ENCODE measurements around the gene OR2T27. TPM values are rescaled to one million over a fixed set of nuclear protein-coding genes. Genes with fewer than 3 reads are reported as not detected.
"Not testable (repeated sequence)": the region's sequence is repeated elsewhere in the genome, so short reads cannot be mapped to it uniquely, and the experiment has no call there.

The OR2T27 gene, protein sequence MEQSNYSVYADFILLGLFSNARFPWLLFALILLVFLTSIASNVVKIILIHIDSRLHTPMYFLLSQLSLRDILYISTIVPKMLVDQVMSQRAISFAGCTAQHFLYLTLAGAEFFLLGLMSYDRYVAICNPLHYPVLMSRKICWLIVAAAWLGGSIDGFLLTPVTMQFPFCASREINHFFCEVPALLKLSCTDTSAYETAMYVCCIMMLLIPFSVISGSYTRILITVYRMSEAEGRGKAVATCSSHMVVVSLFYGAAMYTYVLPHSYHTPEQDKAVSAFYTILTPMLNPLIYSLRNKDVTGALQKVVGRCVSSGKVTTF
- total RNA-seq (not detected), polyA plus RNA-seq (not detected)
- long read RNA-seq, donor 1: 0 reads
- long read RNA-seq, donor 2: 0 reads
- long read RNA-seq, donor 3: 0 reads
- long read RNA-seq, donor 4: 0 reads

DNA sequence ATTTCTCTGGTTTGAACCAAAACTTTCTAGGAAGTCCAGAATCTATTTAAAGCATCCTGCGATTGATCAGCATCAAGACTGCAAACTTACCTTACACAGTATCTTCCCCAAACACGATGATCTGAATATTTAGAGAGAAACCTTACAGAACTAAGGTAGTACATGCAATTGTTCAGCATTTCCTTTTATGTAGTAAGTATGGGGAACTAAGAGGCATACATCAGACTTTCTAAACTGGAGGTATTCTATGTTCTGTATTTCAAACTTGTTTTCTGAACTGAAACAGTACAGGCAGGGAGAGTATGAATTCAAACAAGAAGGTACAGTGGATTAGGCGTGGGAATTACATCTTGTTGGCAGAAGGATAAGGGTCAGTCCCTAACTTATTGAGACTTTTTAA lies at the start of gene OR2T27:
OR2T27 (minus strand) TSS at position 175 of the 400 bp plus-strand sequence. CDS start 4,644 bp downstream, outside the sequence.
- 60% methylated on average over 1 of the region's 3 CpGs for WGBS
- ATAC-seq; H3K27me3 ChIP-seq (ENCODE audit: control insufficient read depth, insufficient read depth); H3K27ac ChIP-seq (ENCODE audit: low read length); intact Hi-C loops (cut with DNase I); H3K9me3 ChIP-seq (ENCODE audit: control insufficient read depth, low read length); H3K4me3 ChIP-seq (ENCODE audit: low read length); DNase-seq; H3K4me1 ChIP-seq (ENCODE audit: control insufficient read depth, insufficient read depth, low read length): not testable (repeated sequence)

DNA sequence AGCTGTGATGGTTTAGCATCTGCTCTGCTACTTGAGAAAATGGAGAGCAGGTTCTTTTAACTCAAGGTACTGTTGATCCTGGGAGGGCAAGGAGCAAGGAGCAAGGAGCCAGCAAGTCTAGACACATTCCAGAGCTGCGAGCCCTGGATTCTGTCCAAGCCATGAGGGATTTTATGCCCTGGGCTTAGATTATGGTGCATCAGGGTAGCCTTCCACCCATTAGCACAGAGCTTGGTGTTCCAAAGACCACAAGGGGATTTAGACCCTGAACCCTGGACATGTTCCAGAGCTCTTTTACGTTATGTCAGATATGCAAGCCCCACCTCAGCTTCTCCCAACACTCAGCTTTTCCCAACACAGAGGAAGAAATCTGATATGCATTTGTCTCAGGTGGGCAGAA lies 49.3 kb upstream of the OR2T27 start:
- intact Hi-C loops (cut with DNase I): no loop called here
- DNase-seq (no peak), ATAC-seq (no peak)
- WGBS: 46% methylated on average over 2 of the region's 2 CpGs
- Histone ChIP-seq H3K27ac (ENCODE audit: low read length) (no peak overlapping the region), H3K4me1 (ENCODE audit: control insufficient read depth, insufficient read depth, low read length) (no peaks in the 10 kb centered on the region), H3K27me3 (ENCODE audit: control insufficient read depth, insufficient read depth) (no peaks in the 10 kb centered on the region), H3K9me3 (ENCODE audit: control insufficient read depth, low read length) (no peaks in the 10 kb centered on the region), H3K4me3 (ENCODE audit: low read length) (no peak overlapping the region)

DNA sequence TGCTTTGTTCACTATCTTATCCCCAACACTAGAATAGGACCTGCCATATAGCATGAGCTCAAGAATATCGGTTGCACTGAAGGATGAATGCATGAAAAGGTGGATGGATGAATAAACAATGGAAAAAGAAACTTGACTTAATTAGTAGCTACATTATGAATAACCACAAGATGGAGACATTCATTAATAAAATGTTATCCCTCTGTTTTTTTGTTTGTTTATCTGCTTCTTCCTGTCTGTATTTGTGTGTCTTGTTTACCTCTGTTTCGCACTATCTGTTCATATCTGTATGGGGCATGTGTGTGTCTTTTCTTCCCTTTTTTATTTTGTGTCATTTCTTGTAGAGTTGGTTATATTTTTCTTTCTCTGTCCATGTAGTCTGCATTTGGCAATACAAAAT lies 48.3 kb upstream of the OR2T27 start:
- no peak overlapping the region for H3K27ac ChIP-seq (ENCODE audit: low read length)
- H3K4me1 ChIP-seq (ENCODE audit: control insufficient read depth, insufficient read depth, low read length): no peaks in the 10 kb centered on the region
- no peak overlapping the region for H3K4me3 ChIP-seq (ENCODE audit: low read length)
- intact Hi-C loops (cut with DNase I): no loop called here
- H3K27me3 ChIP-seq (ENCODE audit: control insufficient read depth, insufficient read depth): no peaks in the 10 kb centered on the region
- ATAC-seq (no peak), DNase-seq (no peak)
- WGBS: 64% methylated on average over 2 of the region's 2 CpGs
- no peaks in the 10 kb centered on the region for H3K9me3 ChIP-seq (ENCODE audit: control insufficient read depth, low read length)

DNA sequence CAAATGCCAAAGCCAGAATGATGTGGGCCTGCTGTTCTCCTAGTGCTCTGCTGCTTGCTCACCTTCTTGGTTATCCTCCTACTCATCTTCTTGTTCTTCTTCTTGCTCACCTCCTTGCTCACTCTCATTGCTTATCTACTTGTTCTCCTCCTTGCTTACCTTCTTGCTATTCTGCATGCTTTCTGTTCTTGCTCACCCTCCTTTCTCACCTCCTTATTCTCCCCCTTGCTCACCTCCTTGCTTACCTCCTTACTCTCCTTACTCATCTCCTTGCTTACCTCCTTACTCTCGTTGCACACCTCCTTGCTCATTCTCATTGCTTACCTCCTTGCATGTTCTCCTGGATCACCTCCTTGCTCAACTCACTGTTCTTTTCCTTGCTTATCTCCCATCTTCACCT lies 47.4 kb upstream of the OR2T27 start, which contains the start of gene OR14I1:
OR14I1 (minus strand) TSS at position 53 of the 400 bp plus-strand sequence.
- ATAC-seq (no peak), DNase-seq (no peak)
- Histone ChIP-seq H3K27ac (ENCODE audit: low read length) (no peak within 1 kb of the TSS), H3K9me3 (ENCODE audit: control insufficient read depth, low read length) (no peaks in the 10 kb centered on the region), H3K4me1 (ENCODE audit: control insufficient read depth, insufficient read depth, low read length) (no peaks in the 10 kb centered on the region), H3K27me3 (ENCODE audit: control insufficient read depth, insufficient read depth) (no peaks in the 10 kb centered on the region), H3K4me3 (ENCODE audit: low read length) (no peak within 1 kb of the TSS)
- 59% methylated on average over 1 of the region's 1 CpG for WGBS
- intact Hi-C loops (cut with DNase I): no loop called here

DNA sequence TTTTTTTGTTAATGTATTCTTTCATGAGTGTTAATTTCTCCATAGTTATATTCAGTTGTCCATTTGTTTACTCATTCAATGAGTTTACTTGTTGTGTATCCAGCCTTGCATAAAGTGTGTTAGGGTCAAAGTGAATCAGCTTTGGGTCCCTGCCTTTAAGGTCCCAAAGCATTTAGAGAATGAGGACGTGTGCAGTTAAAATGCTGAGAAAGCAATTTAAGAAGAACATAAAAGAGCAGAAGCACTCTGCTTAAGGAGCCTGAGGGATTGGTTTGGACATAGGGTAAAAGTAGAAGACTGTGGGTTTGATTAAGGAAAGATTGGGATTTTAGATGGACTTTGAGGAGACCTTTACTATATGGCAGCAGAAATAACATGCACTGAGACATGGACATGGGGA lies 43.8 kb upstream of the OR2T27 start:
- no peaks in the 10 kb centered on the region for H3K4me1 ChIP-seq (ENCODE audit: control insufficient read depth, insufficient read depth, low read length)
- 42% methylated on average over 1 of the region's 1 CpG for WGBS
- ATAC-seq (no peak), DNase-seq (no peak)
- H3K4me3 ChIP-seq (ENCODE audit: low read length): no peak overlapping the region
- intact Hi-C loops (cut with DNase I): no loop called here
- no peaks in the 10 kb centered on the region for H3K27me3 ChIP-seq (ENCODE audit: control insufficient read depth, insufficient read depth)
- no peaks in the 10 kb centered on the region for H3K9me3 ChIP-seq (ENCODE audit: control insufficient read depth, low read length)
- H3K27ac ChIP-seq (ENCODE audit: low read length): no peak overlapping the region

DNA sequence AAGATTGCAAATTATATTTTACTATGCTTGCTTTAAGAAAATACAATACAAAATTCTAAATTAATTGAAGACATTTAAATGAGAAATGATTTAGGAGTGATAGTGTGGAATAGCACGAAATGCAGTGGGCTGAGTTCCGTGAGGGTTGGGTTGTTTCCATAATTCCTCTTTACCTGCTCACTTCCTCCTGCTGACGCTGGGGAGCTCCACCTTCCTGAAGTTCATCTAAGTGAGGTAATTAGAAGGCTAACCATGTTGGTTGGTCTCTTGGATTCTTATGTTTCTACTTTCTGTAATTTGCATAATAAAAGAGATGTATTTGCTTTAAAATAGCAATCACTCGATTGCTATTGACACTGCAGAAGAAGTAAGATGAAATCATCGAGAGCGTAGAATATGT lies 42.6 kb upstream of the OR2T27 start:
- Histone ChIP-seq H3K4me3 (ENCODE audit: low read length) (no peak overlapping the region), H3K27ac (ENCODE audit: low read length) (no peak overlapping the region), H3K9me3 (ENCODE audit: control insufficient read depth, low read length) (no peaks in the 10 kb centered on the region), H3K4me1 (ENCODE audit: control insufficient read depth, insufficient read depth, low read length) (no peaks in the 10 kb centered on the region), H3K27me3 (ENCODE audit: control insufficient read depth, insufficient read depth) (no peaks in the 10 kb centered on the region)
- WGBS: 76% methylated on average over 6 of the region's 6 CpGs
- ATAC-seq (no peak), DNase-seq (no peak)
- intact Hi-C loops (cut with DNase I): no loop called here

DNA sequence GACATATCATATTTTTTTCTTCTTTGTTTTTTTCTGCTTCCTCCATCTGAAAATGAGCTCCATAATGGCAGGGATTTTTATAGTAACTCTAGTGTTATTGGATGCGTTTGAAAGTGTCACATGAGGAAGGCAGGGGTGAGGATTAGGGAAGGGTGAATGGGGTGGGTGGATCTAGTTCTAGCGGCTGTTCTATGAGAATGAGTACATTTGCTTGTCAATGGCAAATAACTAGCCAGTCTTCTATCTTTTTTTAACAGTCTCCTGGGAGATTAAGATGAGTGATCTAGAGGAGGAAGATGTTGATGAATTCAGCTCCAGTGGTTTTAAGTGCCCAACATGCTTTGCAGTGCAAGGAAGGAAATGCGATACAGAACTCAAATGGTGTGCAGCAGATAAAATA lies 41.4 kb upstream of the OR2T27 start:
- Histone ChIP-seq H3K9me3 (ENCODE audit: control insufficient read depth, low read length) (no peaks in the 10 kb centered on the region), H3K27me3 (ENCODE audit: control insufficient read depth, insufficient read depth) (no peaks in the 10 kb centered on the region), H3K4me3 (ENCODE audit: low read length) (no peak overlapping the region), H3K27ac (ENCODE audit: low read length) (no peak overlapping the region), H3K4me1 (ENCODE audit: control insufficient read depth, insufficient read depth, low read length) (no peaks in the 10 kb centered on the region)
- ATAC-seq: no peak
- 78% methylated on average over 3 of the region's 3 CpGs for WGBS
- DNase-seq: no peak
- intact Hi-C loops (cut with DNase I): no loop called here

DNA sequence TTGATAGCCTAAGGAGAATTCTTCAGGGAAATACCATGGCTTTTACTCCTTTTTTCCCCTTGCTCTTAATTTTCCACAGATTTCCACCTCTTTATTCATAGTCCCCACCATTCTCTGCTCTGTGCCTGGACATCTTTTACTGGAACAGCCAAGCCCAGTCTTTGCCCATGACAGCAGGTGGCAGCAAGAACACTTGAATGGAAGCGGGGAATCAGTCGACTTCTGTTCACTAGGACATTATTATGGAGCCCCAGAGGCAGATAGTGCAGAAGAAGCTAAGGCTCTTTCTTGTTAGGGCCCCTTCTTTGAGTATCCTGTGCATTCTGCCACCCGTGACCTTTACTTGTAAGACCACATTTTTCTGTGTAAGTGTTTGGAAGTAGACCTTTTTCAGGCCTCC lies 40.9 kb upstream of the OR2T27 start:
- 57% methylated on average over 3 of the region's 3 CpGs for WGBS
- Histone ChIP-seq H3K9me3 (ENCODE audit: control insufficient read depth, low read length) (no peaks in the 10 kb centered on the region), H3K4me1 (ENCODE audit: control insufficient read depth, insufficient read depth, low read length) (no peaks in the 10 kb centered on the region), H3K27ac (ENCODE audit: low read length) (no peak overlapping the region), H3K27me3 (ENCODE audit: control insufficient read depth, insufficient read depth) (no peaks in the 10 kb centered on the region), H3K4me3 (ENCODE audit: low read length) (no peak overlapping the region)
- intact Hi-C loops (cut with DNase I): no loop called here
- ATAC-seq: no peak
- peak in 1 of 3 donors; percentile 53 for DNase-seq

DNA sequence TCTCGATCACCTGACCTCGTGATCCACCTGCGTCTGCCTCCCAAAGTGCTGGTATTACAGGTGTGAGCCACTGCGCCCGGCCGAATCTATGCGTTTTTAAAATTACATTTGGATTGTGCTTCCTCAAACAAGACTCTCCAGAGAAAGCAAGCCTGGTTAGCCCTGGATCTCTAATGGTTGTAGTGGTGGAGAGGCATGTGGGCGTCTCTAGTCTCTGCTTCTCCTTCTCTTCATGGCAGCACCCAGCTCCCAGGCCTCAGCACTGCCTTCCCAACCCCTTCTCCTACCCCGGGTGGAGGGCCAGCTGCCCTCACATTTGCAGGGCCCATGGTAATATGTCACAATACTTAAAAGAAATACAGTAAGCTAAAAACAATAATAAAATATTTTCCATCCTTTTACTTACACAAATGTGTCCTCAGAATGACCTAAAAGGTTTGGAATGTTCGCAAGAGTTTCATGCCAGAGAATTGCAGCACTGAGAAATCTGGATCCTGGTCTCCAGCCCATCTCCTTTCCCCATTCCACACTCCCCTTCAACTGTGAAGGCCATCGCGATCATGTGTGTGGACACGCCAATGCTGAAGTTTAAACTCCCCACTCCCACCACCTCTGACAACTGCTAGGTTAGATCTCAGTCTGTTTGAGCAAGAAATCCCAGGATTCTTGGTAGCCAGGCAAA lies 40.3 kb upstream of the OR2T27 start:
- DNase-seq (no peak), ATAC-seq (no peak)
- no peak overlapping the region for H3K4me3 ChIP-seq (ENCODE audit: low read length)
- 84% methylated on average over 13 of the region's 13 CpGs for WGBS
- H3K27me3 ChIP-seq (ENCODE audit: control insufficient read depth, insufficient read depth): no peaks in the 10 kb centered on the region
- no peak overlapping the region for H3K27ac ChIP-seq (ENCODE audit: low read length)
- intact Hi-C loops (cut with DNase I): no loop called here
- no peaks in the 10 kb centered on the region for H3K4me1 ChIP-seq (ENCODE audit: control insufficient read depth, insufficient read depth, low read length)
- no peaks in the 10 kb centered on the region for H3K9me3 ChIP-seq (ENCODE audit: control insufficient read depth, low read length)

DNA sequence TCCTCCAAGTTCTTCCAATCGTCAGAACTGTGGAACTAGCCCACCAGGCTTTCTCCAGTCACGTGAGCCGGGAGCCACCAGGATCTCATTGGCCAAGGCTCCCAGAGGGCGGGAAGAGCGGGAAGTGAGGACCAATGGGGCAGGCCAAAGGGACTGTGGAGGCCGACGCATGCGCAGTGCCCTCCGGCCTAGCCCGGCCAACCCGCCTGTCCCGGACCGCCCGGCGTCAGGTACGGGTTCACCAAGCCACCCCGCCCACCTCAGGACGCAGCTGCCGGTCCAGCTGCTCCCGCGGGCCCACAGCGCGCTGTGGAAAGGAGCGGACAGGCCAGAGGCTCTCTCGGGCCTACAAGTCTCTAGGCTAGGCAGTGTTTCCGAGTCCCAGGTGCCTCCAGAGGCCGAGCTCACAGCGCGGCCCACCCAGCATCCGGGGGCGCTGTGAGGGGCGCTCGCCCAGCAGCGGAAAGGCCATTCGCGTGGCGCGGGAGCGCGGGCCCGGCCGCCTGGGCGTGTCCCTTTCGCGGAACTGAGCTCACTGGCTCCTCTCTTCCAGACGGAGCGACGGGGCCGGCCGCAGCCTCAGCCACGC lies 36.3 kb upstream of the OR2T27 start:
- no peak for ATAC-seq
- intact Hi-C loops (cut with DNase I): no loop called here
- no peak overlapping the region for H3K4me3 ChIP-seq (ENCODE audit: low read length)
- no peaks in the 10 kb centered on the region for H3K9me3 ChIP-seq (ENCODE audit: control insufficient read depth, low read length)
- H3K27ac ChIP-seq (ENCODE audit: low read length): no peak overlapping the region
- no peaks in the 10 kb centered on the region for H3K27me3 ChIP-seq (ENCODE audit: control insufficient read depth, insufficient read depth)
- peak in 1 of 3 donors; percentile 40 for DNase-seq
- WGBS: 76% methylated on average over 51 of the region's 51 CpGs
- H3K4me1 ChIP-seq (ENCODE audit: control insufficient read depth, insufficient read depth, low read length): no peaks in the 10 kb centered on the region

Data from right cardiac atrium (tissue), 5 donors.